Right atrium auricular region (tissue), 2 donors: ENCODE results near the gene WIPI1. TPM values are rescaled to one million over a fixed set of nuclear protein-coding genes. Genes with fewer than 3 reads are reported as not detected.

Source experiments
- DNase-seq: peaks from one replicate; pipeline ENCODE4 v3.0.0-alpha.2; 2019; ENCODE audit warnings: low spot score
- H3K27ac ChIP-seq, 2 donors: fragments of 200-600 bp; sonication (generic); 1 replicate in 1 of 2; 2 replicates in 1 of 2; pipeline ENCODE4 v1.5.1; 2016 to 2019
- H3K27me3 ChIP-seq, 2 donors: fragments of 200-600 bp; sonication (generic); one replicate each; pipeline versions ENCODE4 v1.5.1 to v1.6.0; 2017 to 2019
- H3K36me3 ChIP-seq: fragments of 200-600 bp; sonication (generic); one replicate; pipeline ENCODE4 v1.5.1; 2016
- H3K4me1 ChIP-seq, 2 donors: fragments of 200-600 bp; sonication (generic); one replicate each; pipeline versions ENCODE4 v1.5.1 to v1.6.0; 2017 to 2019
- H3K4me3 ChIP-seq, 2 donors: fragments of 200-600 bp; sonication (generic); 1 replicate in 1 of 2; 2 replicates in 1 of 2; pipeline ENCODE4 v1.5.1; 2017 to 2019; ENCODE audit warnings: mild to moderate bottlenecking in 1 of 2, moderate library complexity in 1 of 2
- H3K9me3 ChIP-seq, 2 donors: fragments of 200-600 bp; sonication (generic); one replicate each; pipeline ENCODE4 v1.5.1; 2019
- CTCF ChIP-seq, 2 donors: fragments of 200-600 bp; sonication (generic); IDR thresholded peaks; one replicate each; pipeline ENCODE4 v1.5.1; 2019; ENCODE audit warnings: antibody characterized with exemption in 2 of 2
- total RNA-seq, 2 donors: library from RNA; depleted of rRNA; stranded (reverse); fragments of >200 nt; gene quantifications; one replicate each; pipeline ENCODE4 v1.1.0, GENCODE V29; 2016

The WIPI1 gene
- total RNA-seq, 2 donors from 2014 or later: 50.3 to 76.2 TPM

GRCh38 chr17:68400404-68400735 is 56.9 kb downstream of the WIPI1 start:
- Histone ChIP-seq H3K27ac (no peak overlapping the region), H3K4me1 (peaks cover 0 to 11% of the 10 kb centered on the region in 2 donors), H3K9me3 (peaks cover 0 to 6% of the 10 kb centered on the region in 2 donors), H3K4me3 (no peak overlapping the region), H3K27me3 (no peaks in the 10 kb centered on the region), H3K36me3 (no peaks in the 10 kb centered on the region)
- no peak for DNase-seq
- no peak for TF ChIP-seq CTCF (IDR thresholded peaks at IDR 0.05)

GRCh38 chr17:68399638-68400403 is 57.5 kb downstream of the WIPI1 start:
- peak overlapping the region in 1 of 2 donors; percentile 3 for H3K27ac ChIP-seq

GRCh38 chr17:68398691-68399637 is 58.3 kb downstream of the WIPI1 start:
- Histone ChIP-seq H3K27ac (no peak overlapping the region), H3K36me3 (no peaks in the 10 kb centered on the region), H3K9me3 (peaks cover 0 to 3% of the 10 kb centered on the region in 2 donors), H3K4me1 (peaks cover 0 to 11% of the 10 kb centered on the region in 2 donors), H3K27me3 (no peaks in the 10 kb centered on the region), H3K4me3 (no peak overlapping the region)
- peak; percentile 71 to 83 for TF ChIP-seq CTCF (IDR thresholded peaks at IDR 0.05)
- no peak for DNase-seq

More at GRCh38 chr17:68399638-68400403, 57.5 kb downstream of the WIPI1 start:
- no peaks in the 10 kb centered on the region for H3K36me3 ChIP-seq
- TF ChIP-seq CTCF (IDR thresholded peaks at IDR 0.05): no peak
- H3K27me3 ChIP-seq: no peaks in the 10 kb centered on the region
- H3K4me3 ChIP-seq: no peak overlapping the region
- no peak for DNase-seq
- peaks cover 0 to 2% of the 10 kb centered on the region in 2 donors for H3K9me3 ChIP-seq
- H3K4me1 ChIP-seq: peaks cover 0 to 11% of the 10 kb centered on the region in 2 donors

GRCh38 chr17:68397108-68397536 is 60.2 kb downstream of the WIPI1 start:
- no peak overlapping the region for H3K27ac ChIP-seq

More at GRCh38 chr17:68397108-68397536, 60.2 kb downstream of the WIPI1 start:
- DNase-seq: no peak
- H3K36me3 ChIP-seq: no peaks in the 10 kb centered on the region
- no peak for TF ChIP-seq CTCF (IDR thresholded peaks at IDR 0.05)
- peaks cover 0 to 11% of the 10 kb centered on the region in 2 donors for H3K4me1 ChIP-seq
- peaks cover 0 to 3% of the 10 kb centered on the region in 2 donors for H3K9me3 ChIP-seq
- H3K4me3 ChIP-seq: no peak overlapping the region
- no peaks in the 10 kb centered on the region for H3K27me3 ChIP-seq
